GM19328 (cell line): ENCODE results near the gene AMIGO2.
"Not testable (repeated sequence)": the region's sequence is repeated elsewhere in the genome, so short reads cannot be mapped to it uniquely, and the experiment has no call there.

Source experiments
- ATAC-seq: cut with Tn5 transposase; IDR thresholded peaks from one replicate; pipeline ENCODE4 v1.9.1; 2021; ENCODE audit warnings: mild to moderate bottlenecking, moderate library complexity; ENCODE audit not compliant: unreplicated experiment

Gene AMIGO2

GRCh38 chr12:47075192-47076084, 4.3 kb downstream of the AMIGO2 start:
- ATAC-seq, result no peak

GRCh38 chr12:47074757-47075156, 5.0 kb downstream of the AMIGO2 start:
- ATAC-seq, result no peak

DNA sequence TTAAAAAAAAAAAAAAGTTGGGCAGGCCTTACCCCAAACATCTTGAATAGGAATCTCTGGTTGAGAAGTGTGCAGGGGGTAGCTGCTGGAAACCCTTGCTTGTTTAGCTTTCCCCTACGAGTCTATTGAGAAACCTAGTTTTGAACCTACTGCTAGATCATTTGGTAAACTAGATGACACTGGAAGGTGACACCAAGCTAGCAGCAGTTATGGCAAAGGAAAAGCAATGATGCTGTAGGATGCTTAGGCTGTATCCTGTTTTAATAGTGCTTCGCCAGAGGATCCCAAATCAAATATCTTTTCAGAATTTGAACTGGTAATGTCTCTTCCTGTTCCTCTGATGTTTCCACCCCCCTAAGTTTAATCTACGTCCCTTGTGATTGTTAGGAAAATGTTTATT, 5.8 kb downstream of the AMIGO2 start:
- no peak for ATAC-seq

DNA sequence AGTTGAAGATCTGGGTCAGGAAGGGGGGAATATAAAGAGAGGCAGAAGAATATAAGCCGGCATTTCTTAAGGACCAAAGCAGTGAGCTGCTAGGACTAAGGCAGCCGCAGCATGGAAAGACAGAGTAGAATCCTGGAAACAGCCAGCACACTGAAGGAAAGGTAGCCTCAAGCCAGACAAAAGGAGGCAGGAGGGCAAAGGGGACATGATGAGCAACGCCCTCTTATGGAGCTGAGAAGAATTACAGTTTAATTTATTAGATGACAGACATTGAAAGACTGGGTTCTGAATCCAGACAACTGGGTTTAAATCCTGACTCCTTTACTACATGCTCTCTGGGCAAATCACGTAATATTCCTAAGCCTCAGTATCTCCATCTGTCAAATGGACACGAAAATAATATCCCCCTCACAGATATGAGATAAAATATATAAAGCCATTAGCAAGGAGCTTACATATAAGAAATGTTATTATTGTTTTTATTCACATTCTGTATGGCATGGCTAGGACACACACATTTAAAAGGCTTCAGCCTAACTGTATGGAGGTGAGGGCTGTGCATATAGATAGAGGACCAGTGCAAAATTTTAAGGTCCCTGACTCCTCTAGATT, 8.4 kb downstream of the AMIGO2 start:
- ATAC-seq, result no peak

- no peak for ATAC-seq
Observed at GRCh38 chr12:47070310-47070709, 9.4 kb downstream of the AMIGO2 start.

DNA sequence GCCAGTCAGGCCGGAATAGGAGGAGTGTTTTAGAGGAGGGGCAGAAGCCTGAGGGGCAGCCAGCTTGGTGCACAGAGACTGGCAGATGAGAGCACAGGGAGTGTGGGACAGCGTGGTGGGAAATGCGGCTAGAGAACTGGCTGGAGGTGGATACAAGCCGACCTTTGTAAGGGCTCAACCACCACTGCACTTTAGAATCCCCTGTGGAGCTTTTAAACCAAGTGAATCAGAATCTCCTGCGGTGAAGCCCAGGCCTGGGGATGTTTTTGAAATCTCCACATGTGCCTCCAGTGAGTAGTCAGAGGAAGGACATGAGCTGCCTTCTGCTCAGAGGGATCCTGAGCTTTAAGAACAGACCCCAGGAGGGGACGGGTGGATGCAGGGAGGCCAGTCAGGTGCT, 11.2 kb downstream of the AMIGO2 start:
- ATAC-seq, result no peak

DNA sequence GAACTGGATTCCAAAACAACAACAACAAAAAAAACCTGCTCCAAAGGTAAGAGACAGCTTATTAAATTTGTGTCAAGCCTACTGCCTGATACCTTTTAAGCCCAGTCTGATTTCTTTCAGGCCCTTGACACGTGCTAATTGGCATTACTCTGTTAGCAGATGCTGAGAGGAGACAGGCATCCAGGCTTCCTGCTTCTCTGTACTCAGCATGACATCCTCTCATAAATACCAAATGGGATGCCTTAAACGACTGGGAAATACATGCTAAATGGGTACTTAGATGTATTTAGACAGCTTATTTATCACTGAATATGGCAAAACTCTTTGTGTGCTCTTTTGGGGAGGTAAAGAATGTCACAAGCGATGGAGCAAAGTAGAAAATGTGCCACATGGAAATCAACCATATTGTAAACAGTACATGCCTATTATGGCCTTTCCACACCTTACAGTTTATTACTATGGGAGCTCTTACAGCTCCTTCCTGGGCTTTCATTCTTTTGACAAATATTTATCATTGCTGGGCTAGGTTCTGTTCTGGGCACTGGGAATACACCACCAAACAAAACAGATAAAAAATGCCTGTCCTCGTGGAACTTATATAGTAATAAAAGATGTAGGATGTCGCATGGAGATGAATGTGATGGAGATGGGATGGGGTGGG, 11.9 kb downstream of the AMIGO2 start:
- ATAC-seq, result no peak

- ATAC-seq, result no peak
Observed at GRCh38 chr12:47067176-47067575, 12.6 kb downstream of the AMIGO2 start.

DNA sequence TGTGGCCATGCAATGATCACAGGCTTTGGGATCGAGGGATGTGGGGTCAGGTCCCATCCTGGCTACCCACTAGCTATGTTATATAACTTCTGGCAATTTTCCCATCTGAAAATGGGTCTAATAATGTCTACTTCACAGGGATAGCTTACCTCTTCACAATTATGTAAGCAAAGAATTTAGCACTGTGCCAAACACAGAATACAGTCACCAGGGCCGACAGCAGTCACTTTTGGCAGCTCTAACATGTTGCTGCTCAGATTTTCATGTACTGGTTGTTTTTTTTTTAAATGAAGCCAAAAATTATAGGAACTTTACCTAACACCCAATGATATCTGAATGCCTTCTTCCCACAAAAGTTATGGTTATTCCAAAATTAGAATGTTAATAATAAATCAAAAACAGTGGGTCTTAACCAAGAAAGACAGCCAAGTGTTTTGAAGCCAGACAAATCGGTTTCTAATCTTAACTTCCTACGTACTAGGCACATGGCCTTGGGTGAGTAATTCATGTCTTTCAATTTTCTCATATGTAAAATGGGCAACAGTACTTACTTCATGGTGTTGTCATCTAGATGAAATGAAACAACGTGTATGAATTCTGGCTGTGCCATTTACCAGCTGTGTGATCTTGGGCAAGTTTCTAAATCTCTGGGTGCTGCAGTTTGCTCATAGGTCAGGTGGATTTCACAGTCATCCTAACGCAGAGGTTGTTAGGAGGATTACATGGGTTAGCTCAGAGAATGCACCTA, 13.3 kb downstream of the AMIGO2 start:
- no peak for ATAC-seq

DNA sequence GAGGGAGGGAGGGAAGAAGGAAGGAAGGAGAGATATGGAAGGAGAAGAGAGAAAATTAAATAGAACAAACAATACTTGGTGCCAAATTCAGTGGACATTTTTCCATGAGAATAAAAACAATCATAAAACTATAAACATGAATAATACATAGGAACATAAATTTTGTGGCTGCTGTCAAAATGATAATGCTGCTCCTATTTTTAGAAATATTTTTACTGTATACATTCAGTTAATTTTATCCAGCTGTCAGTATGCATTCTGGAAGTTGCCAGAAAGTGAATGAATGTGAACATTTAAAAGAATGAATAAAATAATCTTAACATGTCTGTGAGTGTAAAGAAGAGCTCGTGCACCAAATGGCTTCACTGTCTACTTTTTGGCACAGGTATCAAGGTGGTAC, 14.2 kb downstream of the AMIGO2 start:
- no peak for ATAC-seq

DNA sequence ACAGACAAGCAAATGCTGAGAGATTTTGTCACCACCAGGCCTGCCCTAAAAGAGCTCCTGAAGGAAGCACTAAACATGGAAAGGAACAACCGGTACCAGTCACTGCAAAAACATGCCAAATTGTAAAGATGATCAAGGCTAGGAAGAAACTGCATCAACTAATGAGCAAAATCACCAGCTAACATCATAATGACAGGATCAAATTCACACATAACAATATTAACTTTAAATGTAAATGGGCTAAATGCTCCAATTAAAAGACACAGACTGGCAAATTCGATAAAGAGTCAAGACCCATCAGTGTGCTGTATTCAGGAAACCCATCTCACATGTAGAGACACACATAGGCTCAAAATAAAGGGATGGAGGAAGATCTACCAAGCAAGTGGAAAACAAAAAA, 21.1 kb downstream of the AMIGO2 start:
- not testable (repeated sequence) for ATAC-seq

- ATAC-seq, result not testable (repeated sequence)
Observed at GRCh38 chr12:47056944-47057343, 22.8 kb downstream of the AMIGO2 start.

GRCh38 chr12:47055856-47056255, 23.9 kb downstream of the AMIGO2 start:
- ATAC-seq, result not testable (repeated sequence)

- no peak for ATAC-seq
Observed at GRCh38 chr12:47054659-47055058, 25.1 kb downstream of the AMIGO2 start.

- no peak for ATAC-seq
Observed at GRCh38 chr12:47053961-47054360, 25.8 kb downstream of the AMIGO2 start.

- no peak for ATAC-seq
Observed at GRCh38 chr12:47052274-47052673, 27.5 kb downstream of the AMIGO2 start.

- ATAC-seq, result not testable (repeated sequence)
Observed at GRCh38 chr12:47051291-47051690, 28.5 kb downstream of the AMIGO2 start.

- ATAC-seq, result no peak
Observed at GRCh38 chr12:47048541-47048940, 31.2 kb downstream of the AMIGO2 start.

- no peak for ATAC-seq
Observed at GRCh38 chr12:47041327-47041726, 38.4 kb downstream of the AMIGO2 start.

DNA sequence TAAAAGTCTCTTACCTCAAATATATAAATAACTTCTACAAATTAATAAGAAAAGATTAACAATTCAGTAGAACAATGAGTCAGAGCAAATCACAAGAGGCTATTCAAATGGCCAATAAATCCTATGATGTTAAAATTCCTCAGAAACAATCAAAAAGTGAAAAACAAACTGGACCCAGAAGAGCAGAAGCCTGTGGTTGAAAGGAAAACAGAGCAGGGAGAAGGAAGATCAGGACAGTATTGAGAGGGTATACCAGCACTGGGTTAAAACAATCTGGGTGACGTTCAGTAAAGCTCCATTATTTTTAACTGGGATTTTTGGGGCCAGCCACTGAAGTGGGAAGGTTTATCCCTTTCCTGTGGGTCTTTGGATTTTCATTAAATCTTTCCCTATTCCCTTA, 40.0 kb downstream of the AMIGO2 start:
- ATAC-seq, result no peak

DNA sequence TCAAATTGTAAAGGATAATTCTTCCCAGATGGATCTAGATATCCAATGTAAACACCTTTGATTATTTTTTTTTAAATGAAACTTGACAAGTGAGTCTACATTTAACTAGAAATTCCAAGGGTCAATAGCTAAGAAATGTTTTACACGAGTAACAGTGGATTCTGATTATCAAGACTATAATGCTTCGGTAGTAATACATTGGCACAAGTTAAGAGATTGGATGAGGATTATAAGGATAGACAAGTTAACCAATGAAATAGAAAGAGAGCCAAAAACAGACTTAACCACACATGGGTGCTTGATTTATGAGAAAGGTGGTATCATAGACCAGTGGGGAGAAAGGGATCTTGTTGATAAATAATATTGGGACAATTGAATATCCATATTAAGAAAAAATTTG, 40.7 kb downstream of the AMIGO2 start:
- no peak for ATAC-seq
